Adipocyte (in vitro differentiated cells): Measurements from ENCODE around the gene MAB21L4.

ENCODE experiments used
- DNase-seq: peaks from one replicate; pipeline ENCODE4 v3.0.0-alpha.2; 2015; ENCODE audit warnings: low read depth
- H3K27me3 ChIP-seq: replicated peaks from 2 replicates; pipeline ENCODE4 v1.7.0; 2013; ENCODE audit warnings: mild to moderate bottlenecking, low read length, moderate library complexity; ENCODE audit not compliant: control insufficient read depth, insufficient read depth
- H3K36me3 ChIP-seq: 2 replicates; pipeline ENCODE4 v1.7.0; 2013; ENCODE audit warnings: low read length, mild to moderate bottlenecking, moderate library complexity; ENCODE audit not compliant: control insufficient read depth, insufficient read depth, severe bottlenecking
- H3K4me1 ChIP-seq: 2 replicates; pipeline ENCODE4 v1.7.0; 2013; ENCODE audit warnings: mild to moderate bottlenecking, low read length, moderate library complexity; ENCODE audit not compliant: control insufficient read depth, insufficient read depth
- H3K4me3 ChIP-seq: 2 replicates; pipeline ENCODE4 v1.7.0; 2013; ENCODE audit warnings: mild to moderate bottlenecking, low read length, moderate library complexity
- H3K9ac ChIP-seq: 2 replicates; pipeline ENCODE4 v1.7.0; 2013; ENCODE audit warnings: mild to moderate bottlenecking, low read length, moderate library complexity
- H3K9me3 ChIP-seq: 2 replicates; pipeline ENCODE4 v1.7.0; 2013; ENCODE audit warnings: mild to moderate bottlenecking, low read length, moderate library complexity; ENCODE audit not compliant: control insufficient read depth

MAB21L4 gene

DNA sequence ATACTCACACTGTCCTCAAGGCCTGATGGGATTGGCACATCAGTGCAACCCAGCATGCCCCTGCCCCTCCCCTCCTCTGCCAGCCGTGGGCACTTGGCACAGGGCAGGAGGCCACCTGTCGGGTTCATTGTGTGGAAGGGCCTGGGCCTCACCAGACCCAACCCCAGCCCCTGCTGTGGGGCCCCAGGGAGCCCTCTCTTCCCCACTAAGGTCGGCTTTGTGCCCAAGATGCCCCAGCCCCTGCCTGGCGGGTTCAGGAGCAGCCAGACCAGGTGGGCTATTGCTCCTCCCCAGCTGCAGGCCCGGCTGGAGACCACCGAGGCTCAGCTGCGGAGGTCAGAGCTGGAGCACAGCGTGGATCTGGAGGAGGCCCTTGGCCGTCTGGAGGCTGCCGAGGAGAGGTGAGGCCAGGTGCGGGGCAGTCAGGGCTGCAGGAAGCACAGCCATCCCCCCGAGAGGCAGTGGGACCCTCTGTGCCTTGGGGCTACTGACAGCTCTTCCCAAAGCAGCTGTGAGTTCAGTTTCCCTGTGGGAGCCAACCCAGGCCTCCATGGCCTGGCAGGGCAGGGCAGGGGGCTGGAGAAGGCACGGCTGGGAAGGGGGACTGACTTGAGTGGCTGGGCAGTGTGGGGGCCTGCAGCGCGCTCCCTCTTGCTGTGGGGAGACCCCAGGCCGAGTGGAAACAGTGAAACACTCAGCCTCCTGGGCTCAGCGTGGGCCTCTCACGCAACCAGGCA lies 26.5 kb upstream of the MAB21L4 start:
- no peak for DNase-seq
- H3K4me3 ChIP-seq, result no peak overlapping the region
- peaks cover 31% of the 10 kb centered on the region for H3K4me1 ChIP-seq
- peaks cover 4% of the 10 kb centered on the region for H3K9me3 ChIP-seq
- H3K9ac ChIP-seq, result peak overlapping the region; percentile 77
- H3K36me3 ChIP-seq, result no peaks in the 10 kb centered on the region
- H3K27me3 ChIP-seq, result no peaks in the 10 kb centered on the region

DNA sequence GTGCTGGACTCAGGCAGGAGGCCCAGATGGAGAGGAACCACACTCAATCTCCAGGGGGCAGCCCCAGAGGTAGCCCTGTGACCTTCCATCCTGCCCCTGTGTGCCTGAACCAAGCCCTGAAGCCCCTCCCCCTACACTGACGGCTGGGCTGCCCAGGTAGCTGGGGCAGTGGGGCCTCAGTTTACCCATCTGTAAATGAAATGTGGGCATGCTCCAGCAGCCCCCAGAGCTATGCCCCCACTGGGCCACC lies 26.0 kb upstream of the MAB21L4 start:
- no peaks in the 10 kb centered on the region for H3K36me3 ChIP-seq
- H3K4me1 ChIP-seq, result peaks cover 36% of the 10 kb centered on the region
- H3K9me3 ChIP-seq, result no peaks in the 10 kb centered on the region
- DNase-seq, result no peak
- no peaks in the 10 kb centered on the region for H3K27me3 ChIP-seq
- peak overlapping the region; percentile 77 for H3K9ac ChIP-seq
- no peak overlapping the region for H3K4me3 ChIP-seq

DNA sequence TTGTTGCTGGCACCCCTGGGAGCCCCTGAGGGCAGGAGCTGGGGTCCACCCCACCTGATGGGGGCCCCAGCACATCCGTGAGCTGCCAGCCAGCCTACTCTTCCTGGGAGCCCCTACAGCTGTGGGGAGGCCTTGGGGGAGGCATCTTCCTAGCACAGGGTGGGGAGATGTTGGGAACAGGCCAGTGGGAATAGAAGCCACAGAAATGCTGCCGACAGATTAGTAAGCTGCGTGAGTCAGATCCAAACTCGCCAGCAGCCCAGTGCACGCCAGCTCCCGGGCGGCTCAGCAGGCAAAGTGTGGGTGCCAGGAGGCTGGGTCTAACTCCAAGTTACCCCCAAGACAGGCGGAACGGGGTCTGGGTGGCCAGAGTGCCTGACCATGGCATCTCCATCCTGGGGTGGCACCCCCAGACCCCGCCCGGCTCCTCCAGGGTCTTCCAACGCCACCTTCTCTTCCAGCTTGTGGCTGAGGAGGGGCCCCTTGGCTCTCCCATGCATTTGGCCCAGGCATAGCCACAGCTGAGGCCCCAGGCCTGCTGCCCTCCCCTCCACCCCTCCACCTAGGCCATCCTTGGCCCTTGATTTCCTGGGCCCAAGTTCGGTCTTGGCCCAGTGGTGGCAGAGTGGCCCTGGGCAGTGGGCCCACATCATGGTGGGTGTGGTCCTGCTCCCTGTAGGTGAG lies 25.5 kb upstream of the MAB21L4 start:
- DNase-seq, result peak; percentile 95
- no peaks in the 10 kb centered on the region for H3K27me3 ChIP-seq
- H3K4me3 ChIP-seq, result peak overlapping the region; percentile 35
- peaks cover 40% of the 10 kb centered on the region for H3K4me1 ChIP-seq
- H3K36me3 ChIP-seq, result no peaks in the 10 kb centered on the region
- H3K9ac ChIP-seq, result peak overlapping the region; percentile 77
- no peaks in the 10 kb centered on the region for H3K9me3 ChIP-seq

DNA sequence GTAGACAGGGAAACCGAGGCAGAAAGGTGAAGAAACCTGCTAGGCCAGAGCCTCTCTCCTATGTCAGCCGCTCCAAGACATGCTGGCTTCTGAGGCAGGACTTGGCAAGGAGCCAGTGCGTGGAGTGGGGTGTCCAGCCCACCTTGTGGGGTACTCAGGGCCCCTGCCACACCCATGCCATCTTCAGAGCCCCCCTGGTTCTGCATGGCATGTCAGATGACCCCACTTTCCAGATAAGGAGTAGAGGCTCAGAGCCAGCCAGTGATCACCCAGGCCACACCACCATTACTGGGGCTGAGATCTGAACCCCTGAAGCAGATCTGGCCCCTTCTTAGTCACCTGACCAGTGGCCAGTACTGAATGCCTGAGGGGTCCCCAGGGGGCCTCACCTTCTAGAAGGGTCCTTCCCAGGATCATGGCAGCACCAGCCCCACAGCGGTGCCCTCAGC lies 24.9 kb upstream of the MAB21L4 start:
- no peaks in the 10 kb centered on the region for H3K27me3 ChIP-seq
- H3K4me3 ChIP-seq, result peak overlapping the region; percentile 35
- no peaks in the 10 kb centered on the region for H3K36me3 ChIP-seq
- H3K9ac ChIP-seq, result peak overlapping the region; percentile 77
- no peaks in the 10 kb centered on the region for H3K9me3 ChIP-seq
- peaks cover 43% of the 10 kb centered on the region for H3K4me1 ChIP-seq
- peak; percentile 17 for DNase-seq

DNA sequence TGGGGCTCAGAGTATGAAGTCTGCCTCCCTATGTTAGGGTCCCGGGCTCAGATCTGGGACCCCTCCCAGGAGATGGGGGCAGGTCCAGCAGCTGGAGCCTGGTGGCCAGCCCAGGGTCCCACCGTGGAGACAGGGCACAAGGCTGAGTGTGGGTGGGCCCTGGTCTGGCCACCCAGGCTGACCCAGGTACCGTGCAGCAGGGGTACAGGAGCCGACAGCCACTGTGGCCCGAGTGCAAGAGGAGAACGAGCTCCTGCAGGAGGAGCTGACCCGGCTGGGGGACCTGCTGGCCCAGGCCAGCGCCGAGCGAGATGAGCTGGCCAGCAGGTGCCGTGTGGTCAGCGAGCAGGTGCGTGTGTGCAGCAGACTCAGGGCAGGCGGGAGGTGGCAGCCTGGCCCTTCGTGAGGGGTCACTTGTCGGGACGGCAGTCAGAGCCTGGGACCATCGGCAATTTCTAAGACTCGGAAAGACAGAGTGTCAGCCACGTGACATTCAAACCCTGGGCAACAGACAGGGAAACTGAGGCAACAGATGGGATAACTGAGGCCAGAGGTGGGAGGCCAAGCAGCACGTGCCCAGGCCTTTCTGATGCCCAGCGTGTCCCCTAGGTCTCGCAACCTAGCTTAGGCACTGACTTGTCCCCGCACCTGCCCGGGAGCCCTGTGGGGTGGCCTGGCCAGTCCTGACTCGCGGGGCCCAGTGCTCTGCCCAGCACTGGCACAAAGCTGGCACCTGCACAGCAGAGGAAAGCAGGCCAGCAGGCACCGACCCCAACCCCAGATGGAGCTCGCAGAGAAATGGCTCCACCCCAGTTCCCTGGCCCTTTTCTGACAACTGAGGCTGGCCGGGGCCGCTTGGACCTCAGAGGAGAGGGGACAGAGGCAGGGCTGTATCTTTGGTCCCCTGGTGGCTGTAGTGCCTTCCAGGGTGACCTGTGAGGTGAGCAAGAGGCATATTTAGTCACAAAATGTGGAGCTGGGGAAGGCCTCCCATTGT lies 24.1 kb upstream of the MAB21L4 start:
- Histone ChIP-seq H3K27me3 (no peaks in the 10 kb centered on the region), H3K9me3 (no peaks in the 10 kb centered on the region)

DNA sequence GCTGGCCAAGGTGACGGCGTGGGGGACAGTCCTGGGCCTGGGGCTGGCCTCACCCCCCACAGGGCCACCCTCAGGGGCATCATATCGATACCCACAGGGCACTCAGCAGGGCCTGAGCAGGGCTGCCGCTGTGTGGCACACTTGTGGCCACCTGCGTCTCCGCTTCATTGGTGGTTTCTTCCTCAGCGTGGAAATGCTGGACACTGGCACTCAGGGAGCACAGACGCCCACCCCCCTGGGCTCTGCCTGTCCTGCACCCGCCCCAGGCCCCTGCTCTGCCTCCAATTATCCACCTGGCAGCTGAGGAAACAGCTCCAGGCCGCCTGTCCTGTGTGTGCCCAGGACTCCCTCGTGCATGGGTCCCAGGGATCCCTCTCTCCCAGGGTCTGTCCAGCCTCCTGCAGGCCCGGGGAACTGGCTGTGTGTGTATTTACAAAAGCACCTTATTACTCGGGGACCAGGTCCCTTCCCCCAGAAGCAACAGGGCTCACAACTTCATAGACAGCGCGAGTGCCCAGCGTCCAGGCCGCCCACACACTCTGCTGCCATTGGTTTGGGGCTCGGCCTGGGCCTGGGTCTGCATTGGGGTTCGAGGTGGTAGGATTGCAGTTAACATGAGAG lies 23.3 kb upstream of the MAB21L4 start:
- no peak overlapping the region for H3K9ac ChIP-seq
- H3K36me3 ChIP-seq, result no peaks in the 10 kb centered on the region
- H3K4me3 ChIP-seq, result no peak overlapping the region
- DNase-seq, result no peak
- H3K27me3 ChIP-seq, result no peaks in the 10 kb centered on the region
- peaks cover 57% of the 10 kb centered on the region for H3K4me1 ChIP-seq
- H3K9me3 ChIP-seq, result no peaks in the 10 kb centered on the region

More for the DNA sequence above, 24.1 kb upstream of the MAB21L4 start:
- H3K4me3 ChIP-seq, result peak overlapping the region; percentile 35
- H3K4me1 ChIP-seq, result peaks cover 50% of the 10 kb centered on the region
- H3K9ac ChIP-seq, result peak overlapping the region; percentile 77
- DNase-seq, result no peak
- H3K36me3 ChIP-seq, result no peaks in the 10 kb centered on the region

DNA sequence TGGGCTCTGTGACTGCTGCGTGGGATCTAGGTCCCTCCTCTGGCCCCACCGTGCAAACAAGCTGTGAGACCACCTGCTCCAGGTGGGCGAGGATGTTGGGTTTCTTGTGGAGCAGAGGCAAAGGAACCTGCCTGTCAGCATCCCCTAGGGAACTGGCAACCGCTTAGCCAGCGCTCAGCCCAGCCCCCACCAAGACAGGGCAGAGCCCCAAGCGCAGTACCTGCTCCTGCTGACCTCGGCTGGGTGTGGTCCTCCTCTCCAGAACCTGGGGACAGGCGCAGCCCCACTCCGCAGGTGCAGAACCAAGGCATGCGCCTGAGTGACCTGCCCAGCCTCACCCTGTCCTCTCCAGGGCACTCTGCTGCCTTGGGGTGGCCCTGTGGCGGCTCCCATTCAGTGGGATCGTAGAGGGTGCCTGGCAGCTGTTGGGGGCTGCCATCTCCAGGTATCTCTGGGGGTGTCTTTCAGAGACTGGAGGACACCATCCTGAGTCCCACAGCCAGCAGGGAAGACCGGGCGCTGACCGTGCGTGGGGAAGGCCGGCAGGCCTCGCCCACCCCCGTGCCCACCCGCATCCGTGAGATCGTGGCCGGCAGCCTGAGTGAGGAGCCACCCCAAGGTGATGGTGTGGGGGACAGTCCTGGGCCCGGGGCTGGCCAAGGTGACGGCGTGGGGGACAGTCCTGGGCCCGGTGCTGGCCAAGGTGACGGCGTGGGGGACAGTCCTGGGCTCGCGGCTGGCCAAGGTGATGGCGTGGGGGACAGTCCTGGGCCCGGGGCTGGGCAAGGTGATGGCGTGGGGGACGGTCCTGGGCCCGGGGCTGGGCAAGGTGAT lies 22.5 kb upstream of the MAB21L4 start:
- Histone ChIP-seq H3K27me3 (no peaks in the 10 kb centered on the region), H3K9me3 (no peaks in the 10 kb centered on the region), H3K36me3 (no peaks in the 10 kb centered on the region), H3K9ac (peak overlapping the region; percentile 76), H3K4me3 (no peak overlapping the region), H3K4me1 (peaks cover 65% of the 10 kb centered on the region)
- no peak for DNase-seq

DNA sequence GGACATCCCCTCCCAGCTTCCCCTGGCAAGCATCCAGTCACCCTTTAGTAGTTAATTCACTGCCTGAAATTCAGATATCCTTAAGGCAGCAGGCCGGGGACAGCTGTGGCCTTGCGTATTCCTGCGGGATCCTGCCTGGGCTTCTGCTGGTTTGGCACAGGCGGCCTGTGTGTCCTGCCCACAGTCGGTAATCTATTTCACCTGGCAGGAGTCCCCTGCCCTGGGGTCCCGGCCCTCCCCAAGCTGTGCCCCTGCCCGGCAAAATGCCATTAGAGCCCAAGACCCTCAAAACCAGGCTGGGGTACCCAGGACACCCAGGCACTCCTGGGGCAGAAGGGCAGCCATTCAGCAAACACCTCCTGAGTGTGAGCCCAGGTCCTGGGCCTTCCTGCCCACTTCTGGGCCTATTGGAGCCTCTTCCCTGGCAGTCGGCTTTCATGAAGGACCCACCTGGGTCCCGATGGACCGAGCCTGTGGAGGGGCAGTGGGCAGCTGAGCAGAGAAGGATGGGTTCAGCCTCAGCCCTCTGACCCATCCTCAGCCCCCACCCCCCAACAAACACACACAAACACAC lies 21.8 kb upstream of the MAB21L4 start:
- H3K9ac ChIP-seq, result peak overlapping the region; percentile 76
- no peaks in the 10 kb centered on the region for H3K27me3 ChIP-seq
- no peaks in the 10 kb centered on the region for H3K9me3 ChIP-seq
- no peak overlapping the region for H3K4me3 ChIP-seq
- H3K4me1 ChIP-seq, result peaks cover 63% of the 10 kb centered on the region
- H3K36me3 ChIP-seq, result no peaks in the 10 kb centered on the region
- no peak for DNase-seq

DNA sequence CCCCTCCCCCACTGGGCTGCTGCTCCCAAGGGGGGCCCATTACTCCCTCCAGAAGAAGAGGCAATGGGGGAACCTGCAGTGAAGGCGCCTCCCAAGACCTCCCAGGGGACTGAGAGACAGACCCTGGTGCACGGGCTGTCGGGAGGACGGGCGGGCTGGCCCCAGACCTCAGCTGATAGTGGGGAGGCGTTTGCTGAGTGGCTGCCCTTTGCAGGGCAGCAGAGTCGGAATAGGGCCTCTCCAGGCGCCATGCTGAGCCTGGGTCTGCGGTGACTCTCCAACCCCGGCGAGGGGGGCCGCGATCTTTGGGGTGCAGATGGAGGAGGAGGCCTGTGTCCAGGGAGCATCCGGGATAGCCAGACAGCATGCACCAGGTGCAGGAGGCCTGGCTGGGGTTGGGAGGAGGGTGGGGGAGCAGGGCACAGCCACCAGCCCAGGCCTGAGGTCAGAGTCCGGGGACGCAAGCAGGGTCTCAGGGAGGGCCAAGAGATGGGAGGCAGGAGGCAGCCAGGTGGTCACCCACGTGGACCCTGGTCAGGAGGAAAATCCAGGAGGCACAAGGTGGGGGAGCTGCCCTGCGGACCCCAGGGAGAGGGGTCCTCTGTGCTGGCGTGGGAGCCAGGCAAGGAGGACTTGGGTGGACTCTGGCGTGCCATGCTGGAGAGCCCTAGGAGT lies 21.2 kb upstream of the MAB21L4 start:
- Histone ChIP-seq H3K9ac (peak overlapping the region; percentile 76), H3K4me1 (peaks cover 59% of the 10 kb centered on the region), H3K36me3 (no peaks in the 10 kb centered on the region), H3K4me3 (peak overlapping the region; percentile 13), H3K27me3 (no peaks in the 10 kb centered on the region), H3K9me3 (no peaks in the 10 kb centered on the region)
- DNase-seq, result no peak
